Activated CD4-positive, alpha-beta T cell treated with anti-CD3 and anti-CD28 coated beads for 1 hour (primary cell): ENCODE results near the gene TAC4.
"Not testable (repeated sequence)": the region's sequence is repeated elsewhere in the genome, so short reads cannot be mapped to it uniquely, and the experiment has no call there.

ENCODE experiments used
- DNase-seq: peaks from one replicate; pipeline ENCODE4 v3.0.0-alpha.2; 2020

TAC4 gene

GRCh38 chr17:49842371-49842770 is 5.5 kb downstream of the TAC4 start:
- DNase-seq, result no peak

GRCh38 chr17:49841548-49841947 is 6.3 kb downstream of the TAC4 start:
- no peak for DNase-seq

DNA sequence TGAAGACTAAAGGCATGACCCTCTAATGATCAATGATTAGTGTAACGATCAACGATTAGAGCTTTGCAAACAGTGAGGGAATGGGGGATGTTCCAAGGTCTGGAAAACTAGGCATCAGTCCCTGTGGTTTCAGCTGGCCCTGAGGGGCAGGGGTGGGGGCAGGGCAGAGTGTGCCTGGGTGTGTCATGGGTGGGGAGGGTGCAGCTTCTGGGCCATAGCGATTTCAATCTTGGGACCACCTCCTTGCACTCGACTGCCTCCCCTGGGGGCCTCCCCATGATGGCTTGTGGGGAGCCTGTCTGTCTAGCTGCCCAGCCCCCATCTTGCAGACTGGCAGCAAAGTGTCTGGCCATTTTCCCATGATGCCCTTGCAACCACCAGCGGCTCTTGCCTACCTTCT is 8.4 kb downstream of the TAC4 start:
- no peak for DNase-seq

GRCh38 chr17:49836111-49837030 is 11.5 kb downstream of the TAC4 start:
- no peak for DNase-seq

GRCh38 chr17:49835472-49835871 is 12.4 kb downstream of the TAC4 start:
- DNase-seq, result no peak

DNA sequence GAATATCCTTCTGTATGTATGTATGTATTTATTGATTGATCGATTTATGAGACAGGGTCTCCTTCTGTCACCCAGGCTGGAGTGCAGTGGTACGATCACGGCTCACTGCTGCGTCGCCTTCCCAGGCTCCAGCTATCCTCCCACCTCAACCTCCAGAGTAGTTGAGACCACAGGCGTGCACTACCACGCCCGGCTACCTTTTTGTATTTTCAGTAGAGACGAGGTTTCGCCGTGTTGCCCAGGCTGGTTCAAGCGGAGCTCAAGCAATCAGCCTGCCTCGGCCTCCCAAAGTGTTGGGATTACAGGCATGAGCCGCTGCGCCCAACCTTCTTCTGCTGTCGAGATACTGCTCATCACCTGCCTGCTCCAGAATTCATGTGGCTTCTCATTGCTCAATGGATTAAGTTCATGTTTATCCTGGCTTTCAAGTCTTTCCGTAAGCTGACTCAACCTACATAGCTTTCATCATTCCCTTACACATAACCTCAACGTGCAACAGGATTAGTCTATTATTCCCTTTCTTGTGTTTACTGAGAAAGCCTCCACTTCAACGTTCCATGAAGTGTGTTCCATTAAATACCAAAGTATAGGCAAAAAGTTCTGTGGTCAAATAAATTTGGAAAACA is 13.6 kb downstream of the TAC4 start:
- DNase-seq, result no peak

DNA sequence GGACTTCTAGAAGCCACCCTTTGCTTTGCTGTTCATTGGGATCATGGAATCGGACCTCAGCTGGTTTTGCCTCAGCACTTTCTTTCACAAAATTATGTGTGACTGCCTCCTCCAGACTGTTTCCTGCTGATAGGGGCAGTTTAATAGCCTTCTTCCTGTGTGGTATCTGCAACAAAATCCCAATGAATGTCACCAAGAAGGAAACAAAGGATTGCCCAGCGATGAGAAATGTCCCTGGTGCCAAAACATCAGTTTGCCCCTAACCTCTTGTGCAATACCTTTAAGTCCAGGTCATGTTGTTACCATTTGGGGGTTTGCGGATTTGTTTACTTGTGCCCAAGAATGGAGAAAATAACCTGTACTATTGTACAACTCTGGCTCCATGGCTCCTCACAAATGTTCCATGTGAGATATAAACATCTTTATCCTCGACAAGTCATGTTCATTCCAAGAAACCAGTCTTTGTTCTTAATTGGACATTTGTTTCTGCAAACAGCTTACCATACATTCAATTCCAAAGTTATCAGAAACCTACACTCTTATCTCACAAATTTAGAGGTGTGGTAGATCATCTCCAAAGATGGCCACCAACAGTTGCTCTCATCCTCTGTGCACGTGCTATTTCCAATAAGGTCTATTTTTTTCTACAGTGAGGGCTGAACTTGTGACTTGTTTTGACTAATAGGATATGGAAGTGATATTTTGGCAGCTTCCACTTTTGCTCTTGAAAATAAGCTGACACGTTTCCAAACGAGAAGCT is 14.8 kb downstream of the TAC4 start:
- no peak for DNase-seq

GRCh38 chr17:49830605-49831004 is 17.3 kb downstream of the TAC4 start:
- DNase-seq, result no peak

- no peak for DNase-seq
Observed at GRCh38 chr17:49829026-49829425, 18.8 kb downstream of the TAC4 start.

- DNase-seq, result not testable (repeated sequence)
Observed at GRCh38 chr17:49828325-49828724, 19.5 kb downstream of the TAC4 start.

GRCh38 chr17:49825645-49826044 is 22.2 kb downstream of the TAC4 start:
- DNase-seq, result no peak

- no peak for DNase-seq
Observed at GRCh38 chr17:49823614-49824013, 24.3 kb downstream of the TAC4 start.

- no peak for DNase-seq
Observed at GRCh38 chr17:49822829-49823228, 25.0 kb downstream of the TAC4 start.

DNA sequence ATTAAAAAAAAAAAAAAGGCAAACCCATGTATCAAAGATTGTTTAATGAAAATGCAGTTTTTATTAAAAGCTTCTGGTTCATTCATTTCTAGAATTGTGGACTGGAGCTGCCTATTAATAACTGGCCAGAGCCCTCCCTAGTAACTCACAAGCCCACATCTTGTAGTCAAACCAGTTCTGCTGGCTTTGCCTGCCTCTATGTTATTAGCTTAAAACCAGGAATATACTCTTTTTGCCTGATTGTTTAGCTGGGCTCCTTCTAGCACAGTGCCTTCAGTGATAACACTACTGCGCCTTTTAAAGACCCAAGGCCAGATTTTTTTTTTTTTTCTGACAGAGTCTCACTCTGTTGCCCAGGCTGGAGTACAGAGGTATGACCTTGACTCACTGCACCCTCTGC is 26.0 kb downstream of the TAC4 start:
- DNase-seq, result no peak

GRCh38 chr17:49821466-49821865 is 26.4 kb downstream of the TAC4 start:
- no peak for DNase-seq

- DNase-seq, result no peak
Observed at GRCh38 chr17:49820773-49821172, 27.1 kb downstream of the TAC4 start.

DNA sequence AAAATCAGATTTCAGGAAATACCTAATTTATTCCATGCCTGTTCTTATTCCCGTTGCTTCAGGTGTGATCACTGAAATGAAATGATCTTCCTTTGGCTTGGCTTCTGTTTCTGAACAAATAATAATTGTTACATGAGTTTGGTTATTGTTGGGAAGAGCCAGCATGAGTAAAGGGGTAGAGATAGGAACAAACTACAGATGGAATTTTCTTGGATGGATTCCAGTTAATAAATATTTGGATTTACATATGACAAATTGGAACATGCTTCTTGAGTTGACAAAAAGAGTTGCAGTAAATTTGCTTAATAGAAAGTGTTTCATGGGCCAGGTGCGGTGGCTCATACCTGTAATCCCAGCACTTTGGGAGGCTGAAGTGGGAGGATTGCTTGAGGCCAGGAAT is 28.2 kb downstream of the TAC4 start:
- DNase-seq, result no peak

DNA sequence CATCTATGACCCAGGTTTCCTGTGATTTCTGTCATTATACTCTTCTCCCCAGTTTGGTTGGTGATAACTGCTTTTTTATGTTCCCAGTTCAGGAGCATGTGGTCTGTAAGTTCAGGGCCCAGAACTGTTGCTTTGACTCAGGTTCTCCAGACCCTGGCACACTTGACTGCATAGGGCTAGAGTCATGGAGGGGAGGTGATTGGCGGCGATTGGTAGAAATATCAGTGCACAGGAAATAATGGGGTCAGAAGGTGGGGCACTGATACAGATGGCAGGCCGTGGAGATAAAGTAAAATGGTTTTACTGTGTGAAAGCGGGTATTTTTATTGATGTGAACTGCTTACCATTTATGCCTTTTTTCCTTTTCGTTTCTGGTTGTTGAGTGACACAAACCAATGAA is 28.7 kb downstream of the TAC4 start:
- no peak for DNase-seq

DNA sequence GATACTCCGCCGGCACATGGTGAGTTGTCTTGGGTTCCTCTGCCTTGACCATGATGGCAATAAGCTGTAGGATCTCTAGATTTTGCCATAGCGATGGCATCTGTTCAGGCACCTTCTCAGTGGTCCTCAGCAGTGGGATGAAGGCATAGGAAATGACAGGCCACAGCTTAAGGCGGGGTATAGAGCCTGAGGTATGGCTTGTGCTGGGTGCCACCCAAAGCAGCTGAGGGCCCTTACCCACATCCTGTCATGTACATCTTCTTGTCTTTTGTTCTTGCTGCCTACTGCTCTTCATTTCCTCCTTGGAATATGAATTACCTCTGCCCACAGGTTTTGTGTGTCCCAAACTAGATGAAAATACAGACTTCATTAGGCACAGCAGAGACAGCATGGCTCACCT is 29.9 kb downstream of the TAC4 start:
- DNase-seq, result peak; percentile 22

GRCh38 chr17:49815761-49816281 is 32.0 kb downstream of the TAC4 start:
- no peak for DNase-seq

DNA sequence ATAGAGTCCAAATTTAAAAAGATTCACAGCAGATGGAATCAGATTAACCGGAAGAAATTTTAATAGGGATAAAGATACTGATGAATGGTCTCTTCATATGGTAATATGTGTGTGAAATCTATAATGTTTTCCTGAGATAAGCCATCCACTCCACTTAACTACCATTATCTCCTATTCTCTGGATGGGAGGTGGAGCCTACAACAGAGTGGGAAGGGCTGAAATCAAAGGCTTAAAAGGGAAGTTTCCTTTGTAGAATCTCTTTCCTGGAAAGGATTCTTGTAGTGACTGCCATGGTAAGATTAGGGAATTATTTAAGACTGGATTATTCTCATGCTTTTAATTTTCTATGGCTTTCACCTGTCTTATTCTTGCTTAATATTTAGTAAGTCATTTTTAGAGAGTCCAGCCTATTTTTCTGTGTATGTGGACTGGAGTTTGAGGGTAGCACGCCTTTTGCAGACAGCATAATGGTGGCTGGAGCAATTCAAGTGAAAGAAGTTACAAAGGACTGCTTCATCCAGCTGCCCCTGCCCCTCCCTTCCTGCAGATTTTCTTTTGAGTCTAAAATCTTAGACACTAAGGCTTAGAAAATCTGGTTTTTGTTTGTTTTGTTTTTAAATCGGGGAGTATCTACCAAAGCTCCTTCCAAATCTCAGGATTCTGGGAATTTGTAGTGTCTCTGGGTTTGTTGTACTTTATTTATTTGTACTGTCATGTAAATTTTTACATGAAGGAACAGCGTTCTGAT is 32.9 kb downstream of the TAC4 start:
- no peak for DNase-seq

- DNase-seq, result no peak
Observed at GRCh38 chr17:49809056-49809455, 38.8 kb downstream of the TAC4 start.

DNA sequence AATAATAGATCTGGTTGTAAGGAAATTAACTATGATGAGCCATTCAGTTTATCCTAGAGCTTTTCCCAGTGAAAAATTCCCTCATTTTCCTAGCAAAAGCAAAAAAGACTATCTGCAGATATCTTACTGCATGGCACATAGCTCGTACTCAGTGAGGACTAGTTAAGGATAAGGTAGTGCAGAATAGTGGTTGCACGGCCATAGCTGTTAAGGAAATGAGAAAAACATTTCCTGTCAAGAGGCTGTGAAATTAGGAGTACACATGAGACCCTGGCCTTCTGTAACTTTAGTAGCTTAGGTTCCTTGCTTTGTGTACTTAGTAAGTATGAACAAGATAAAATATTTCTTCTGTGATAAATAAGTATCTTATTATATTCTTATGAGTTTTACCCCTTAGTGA is 49.1 kb downstream of the TAC4 start:
- no peak for DNase-seq
